ENCODE data around the gene KLF7.

- TF ChIP-seq POLR2AphosphoS5 (IDR thresholded peaks at IDR 0.05; ENCODE audit: low read depth, low read length) (no peak), POLR2A (IDR thresholded peaks at IDR 0.05; ENCODE audit: low read depth, low read length) (no peak), TAF1 (IDR thresholded peaks at IDR 0.05; ENCODE audit: low read depth, low read length) (no peak)
Measured at GRCh38 chr2:207054521-207054920, 111.2 kb downstream of the KLF7 start.

All from GM12891 (cell line).